ENCODE measurements around the gene PTGER2. TPM values are rescaled to one million over a fixed set of nuclear protein-coding genes. Genes with fewer than 3 reads are reported as not detected.

Gene PTGER2
- total RNA-seq, 1 experiment from 2014 or later: not detected

- DNase-seq (ENCODE audit: low spot score): no peak
- H3K27me3 ChIP-seq (replicated peaks; ENCODE audit: insufficient read depth, low read depth, low read length, poor library complexity): no peaks in the 10 kb centered on the region
- intact Hi-C loops (cut with micrococcal nuclease; ENCODE audit: unreplicated experiment): no loop called here
- ChIA-PET POLR2A (ENCODE audit: low non-redundant PET) (no interaction called here), CTCF (interaction anchor here (0.6 kb wide), 1 partner anchor 50 kb away, joined by 3 read pairs; no protein-coding TSS in a partner anchor)
- no peaks in the 10 kb centered on the region for H3K9me3 ChIP-seq (ENCODE audit: low read depth, low read length, poor library complexity, severe bottlenecking)
- no peak for TF ChIP-seq EZH2 (IDR thresholded peaks at IDR 0.05; ENCODE audit: borderline replicate concordance, low read depth, low read length, poor library complexity, severe bottlenecking)
- no peak for TF ChIP-seq CTCF (conservative IDR thresholded peaks at IDR 0.05; ENCODE audit: low read depth, low read length)
- H3K4me3 ChIP-seq (ENCODE audit: low read depth, low read length, poor library complexity, severe bottlenecking): no peak overlapping the region
- BruUV-seq (replicated peaks): no TSS peak
- no peaks in the 10 kb centered on the region for H3K36me3 ChIP-seq (ENCODE audit: insufficient read depth, low read length, poor library complexity, severe bottlenecking)
- no peak overlapping the region for H3K27ac ChIP-seq (ENCODE audit: low read depth, low read length, poor library complexity, severe bottlenecking)
- peaks cover 3% of the 10 kb centered on the region for H3K4me1 ChIP-seq (ENCODE audit: insufficient read depth, low read length, poor library complexity, severe bottlenecking)
These were observed 37.3 kb downstream of the PTGER2 start for GRCh38 chr14:52351233-52352060.

- Histone ChIP-seq H3K9me3 (ENCODE audit: low read depth, low read length, poor library complexity, severe bottlenecking) (no peaks in the 10 kb centered on the region), H3K4me1 (ENCODE audit: insufficient read depth, low read length, poor library complexity, severe bottlenecking) (peaks cover 3% of the 10 kb centered on the region), H3K27ac (ENCODE audit: low read depth, low read length, poor library complexity, severe bottlenecking) (no peak overlapping the region), H3K36me3 (ENCODE audit: insufficient read depth, low read length, poor library complexity, severe bottlenecking) (no peaks in the 10 kb centered on the region), H3K4me3 (ENCODE audit: low read depth, low read length, poor library complexity, severe bottlenecking) (no peak overlapping the region), H3K27me3 (replicated peaks; ENCODE audit: insufficient read depth, low read depth, low read length, poor library complexity) (no peaks in the 10 kb centered on the region)
- POLR2A ChIA-PET (ENCODE audit: low non-redundant PET): no interaction called here
- no TSS peak for BruUV-seq (replicated peaks)
- DNase-seq (ENCODE audit: low spot score): no peak
- intact Hi-C loops (cut with micrococcal nuclease; ENCODE audit: unreplicated experiment): no loop called here
- TF ChIP-seq EZH2 (IDR thresholded peaks at IDR 0.05; ENCODE audit: borderline replicate concordance, low read depth, low read length, poor library complexity, severe bottlenecking): no peak
- no peak for TF ChIP-seq CTCF (conservative IDR thresholded peaks at IDR 0.05; ENCODE audit: low read depth, low read length)
- CTCF ChIA-PET: no interaction called here
These were observed 38.0 kb downstream of the PTGER2 start for GRCh38 chr14:52352061-52352491.

- Histone ChIP-seq H3K4me3 (ENCODE audit: low read depth, low read length, poor library complexity, severe bottlenecking) (no peak overlapping the region), H3K9me3 (ENCODE audit: low read depth, low read length, poor library complexity, severe bottlenecking) (no peaks in the 10 kb centered on the region), H3K36me3 (ENCODE audit: insufficient read depth, low read length, poor library complexity, severe bottlenecking) (no peaks in the 10 kb centered on the region), H3K4me1 (ENCODE audit: insufficient read depth, low read length, poor library complexity, severe bottlenecking) (peaks cover 3% of the 10 kb centered on the region), H3K27ac (ENCODE audit: low read depth, low read length, poor library complexity, severe bottlenecking) (no peak overlapping the region), H3K27me3 (replicated peaks; ENCODE audit: insufficient read depth, low read depth, low read length, poor library complexity) (no peaks in the 10 kb centered on the region)
- DNase-seq (ENCODE audit: low spot score): no peak
- CTCF ChIA-PET: no interaction called here
- no TSS peak for BruUV-seq (replicated peaks)
- intact Hi-C loops (cut with micrococcal nuclease; ENCODE audit: unreplicated experiment): no loop called here
- TF ChIP-seq CTCF (conservative IDR thresholded peaks at IDR 0.05; ENCODE audit: low read depth, low read length) (no peak), EZH2 (IDR thresholded peaks at IDR 0.05; ENCODE audit: borderline replicate concordance, low read depth, low read length, poor library complexity, severe bottlenecking) (no peak)
- POLR2A ChIA-PET (ENCODE audit: low non-redundant PET): no interaction called here
These were observed 38.5 kb downstream of the PTGER2 start for GRCh38 chr14:52352569-52352968.

All from A673 (cell line).